GM12878 (cell line): ENCODE results near the gene HAND2. TPM values are rescaled to one million over a fixed set of nuclear protein-coding genes. Genes with fewer than 3 reads are reported as not detected.

Experiments
- ATAC-seq: fragments of 200-7000 bp; cut with Tn5 transposase; 3 replicates; pipeline ENCODE4 v1.9.1; 2020; ENCODE audit warnings: mild to moderate bottlenecking, moderate library complexity
- BruUV-seq: library from RNA; stranded (reverse); fragments of 400-500 nt; replicated peaks from 2 replicates; lab custom pipeline; 2021; lab: Mats Ljungman, UMichigan
- CTCF ChIA-PET: fragments of 300-600 bp; sonication (Branson Sonifier 250); formaldehyde crosslinking; extraction: SDS; loops from one replicate; lab custom pipeline; 2021; ENCODE audit warnings: inconsistent platforms; lab: Yijun Ruan, JAX
- POLR2A ChIA-PET: fragments of 350-600 bp; formaldehyde crosslinking; extraction: SDS; loops from one replicate; lab custom pipeline; 2021; ENCODE audit warnings: inconsistent platforms; lab: Charles Lee
- RAD21 ChIA-PET: fragments of 300-600 bp; sonication (Branson Sonifier 250); formaldehyde crosslinking; loops from one replicate; lab custom pipeline; 2023; ENCODE audit warnings: antibody characterized with exemption; ENCODE audit not compliant: unreplicated experiment; lab: Charles Lee
- SMC1A ChIA-PET: fragments of 300-600 bp; sonication (Branson Sonifier 250); formaldehyde crosslinking; loops from one replicate; lab custom pipeline; 2023; ENCODE audit not compliant: unreplicated experiment, uncharacterized antibody; lab: Charles Lee
- DNase-seq: peaks from one replicate; pipeline ENCODE4 v3.0.0-alpha.2; 2011; ENCODE audit warnings: low read depth, low spot score
- FAIRE-seq: peaks from 3 replicates; lab custom pipeline; 2011; peaks lifted over from hg19 to GRCh38; lab: Jason Lieb, UNC
- H2AFZ ChIP-seq: 2 replicates; pipeline ENCODE4 v1.6.0; 2011; ENCODE audit warnings: low read depth, low read length, control low read depth; ENCODE audit not compliant: control insufficient read depth
- H3K27ac ChIP-seq: 2 replicates; pipeline ENCODE4 v1.5.1; 2011; ENCODE audit warnings: control low read depth; ENCODE audit not compliant: control insufficient read depth, insufficient read depth
- H3K27me3 ChIP-seq, 2 experiments: replicated peaks in 1 of 2; 2 replicates each; pipeline versions ENCODE4 v1.6.0 to v1.6.1; 2011; ENCODE audit warnings: low read length in 1 of 2; ENCODE audit not compliant: control insufficient read depth in 2 of 2, insufficient read depth in 2 of 2
- H3K36me3 ChIP-seq, 2 experiments: 2 replicates each; pipeline ENCODE4 v1.5.1; 2011; ENCODE audit warnings: low read length in 1 of 2; ENCODE audit not compliant: control insufficient read depth in 2 of 2, insufficient read depth in 2 of 2
- H3K4me1 ChIP-seq: 2 replicates; pipeline ENCODE4 v1.6.1; 2011; ENCODE audit warnings: mild to moderate bottlenecking, low read length, moderate library complexity, mixed read lengths; ENCODE audit not compliant: control insufficient read depth, insufficient read depth
- H3K4me2 ChIP-seq: 2 replicates; pipeline ENCODE4 v1.6.0; 2011; ENCODE audit warnings: control low read depth; ENCODE audit not compliant: control insufficient read depth, insufficient read depth
- H3K4me3 ChIP-seq: fragments of 200-600 bp; sonication (generic); 2 replicates; pipeline ENCODE4 v1.5.1; 2016
- H3K79me2 ChIP-seq: 2 replicates; pipeline ENCODE4 v1.6.0; 2011; ENCODE audit warnings: low read length; ENCODE audit not compliant: control insufficient read depth, insufficient read depth
- H3K9ac ChIP-seq: 2 replicates; pipeline ENCODE4 v1.8.0; 2011; ENCODE audit warnings: low read length, control low read depth, mixed read lengths; ENCODE audit not compliant: control insufficient read depth, insufficient read depth
- H3K9me3 ChIP-seq: replicated peaks from 3 replicates; pipeline ENCODE4 v1.5.1; 2011; ENCODE audit warnings: mild to moderate bottlenecking, low read length; ENCODE audit not compliant: control insufficient read depth, insufficient read depth
- H4K20me1 ChIP-seq: 2 replicates; pipeline ENCODE4 v1.6.0; 2011; ENCODE audit not compliant: control insufficient read depth, insufficient read depth
- BCL11A ChIP-seq: IDR thresholded peaks from 2 replicates; pipeline ENCODE4 v1.6.1; 2011; ENCODE audit warnings: low read depth, low read length
- CEBPB ChIP-seq, 2 experiments: fragments of 150-350 bp in 1 of 2; IDR thresholded peaks; 2 replicates each; pipeline ENCODE4 v1.6.1; 2012 to 2014; ENCODE audit warnings: low read depth in 2 of 2, low read length in 2 of 2, borderline replicate concordance in 1 of 2, inconsistent platforms in 1 of 2
- CHD2 ChIP-seq: IDR thresholded peaks from 2 replicates; pipeline ENCODE4 v1.6.1; 2011; ENCODE audit warnings: low read depth, low read length, improper control_type of control experiment, borderline replicate concordance
- MYC ChIP-seq: IDR thresholded peaks from 2 replicates; pipeline ENCODE4 v1.6.1; 2011; ENCODE audit warnings: mild to moderate bottlenecking, low read length, moderate library complexity, inconsistent platforms; ENCODE audit not compliant: insufficient read depth, insufficient replicate concordance, insufficient read length, severe bottlenecking
- NR2C1 ChIP-seq: fragments of 450-650 bp; IDR thresholded peaks from 2 replicates; pipeline ENCODE4 v1.6.1; 2017; ENCODE audit warnings: antibody characterized with exemption, mild to moderate bottlenecking, moderate library complexity
- SMARCA5 ChIP-seq: fragments of 450-650 bp; IDR thresholded peaks from 2 replicates; pipeline ENCODE4 v1.6.1; 2017; ENCODE audit warnings: mild to moderate bottlenecking
- SMC3 ChIP-seq: IDR thresholded peaks from 2 replicates; pipeline ENCODE4 v1.6.1; 2011; ENCODE audit warnings: low read length, improper control_type of control experiment, borderline replicate concordance
- STAT1 ChIP-seq: fragments of 450-650 bp; conservative IDR thresholded peaks from 2 replicates; pipeline ENCODE4 v1.6.1; 2014; ENCODE audit warnings: antibody characterized with exemption, mild to moderate bottlenecking
- TCF12 ChIP-seq: IDR thresholded peaks from 2 replicates; pipeline ENCODE4 v1.6.1; 2011; ENCODE audit warnings: low read depth, mild to moderate bottlenecking, low read length
- WRNIP1 ChIP-seq: IDR thresholded peaks from 2 replicates; pipeline ENCODE4 v1.6.1; 2011; ENCODE audit warnings: low read depth, low read length, improper control_type of control experiment, borderline replicate concordance
- YBX1 ChIP-seq: fragments of 450-650 bp; IDR thresholded peaks from 2 replicates; pipeline ENCODE4 v1.6.1; 2016; ENCODE audit warnings: antibody characterized with exemption
- ZBED1 ChIP-seq: IDR thresholded peaks from 2 replicates; pipeline ENCODE4 v1.6.1; 2016; ENCODE audit warnings: borderline replicate concordance
- ZNF384 ChIP-seq: IDR thresholded peaks from 2 replicates; pipeline ENCODE4 v1.6.1; 2012; ENCODE audit warnings: low read depth, mild to moderate bottlenecking, low read length, improper control_type of control experiment, borderline replicate concordance
- WGBS: methylation state at CpG from one replicate; pipeline ENCODE4 v1.1.6; 2016; ENCODE audit warnings: low lambda C conversion rate; ENCODE audit not compliant: insufficient replicate concordance, insufficient coverage; ENCODE audit errors: missing lambda C conversion rate; 5-methylcytosine and 5-hydroxymethylcytosine counted together
- in situ Hi-C: fragments of 300-500 bp; cut with MboI; formaldehyde crosslinking; loops from 9 replicates; pipeline ENCODE4 v1.14.3; 2018; ENCODE audit warnings: mixed read lengths
- intact Hi-C: fragments of 100-400 bp; cut with micrococcal nuclease; formaldehyde crosslinking; loops from one replicate; pipeline ENCODE4 v1.14.2; 2022; ENCODE audit not compliant: unreplicated experiment
- polyA plus RNA-seq, 11 experiments: library from polyadenylated mRNA; depleted of rRNA in 4 of 11; unstranded in 6 of 11; stranded (reverse) in 5 of 11; fragments of >200 nt; fragmentation: Nextera tagmentation in 4 of 11; fragmentation: Illumina TruSeq in 1 of 11; extraction: Ambion mirVana in 4 of 11; extraction: Trizol in 1 of 11; gene quantifications; 1 replicate in 1 of 11; 2 replicates in 10 of 11; pipeline versions ENCODE4 v1.2.1 to v1.2.3, GENCODE V29; 2011 to 2016; ENCODE audit warnings: inconsistent platforms in 2 of 11, missing spikeins in 2 of 11, low read depth in 1 of 11
- total RNA-seq, 4 experiments: library from RNA; depleted of rRNA in 3 of 4; stranded (reverse); fragments of >200 nt in 3 of 4; fragmentation: Illumina TruSeq in 1 of 4; extraction: Trizol in 1 of 4; gene quantifications; 2 replicates each; pipeline versions ENCODE4 v1.2.1 to v1.2.3, GENCODE V29; 2013 to 2021
- TF ChIP-seq, protein P1 (sequence below): fragments of 450-650 bp; IDR thresholded peaks from 2 replicates; pipeline ENCODE4 v1.6.1; 2018; ENCODE audit warnings: borderline replicate concordance, mild to moderate bottlenecking; ENCODE audit not compliant: partially characterized antibody
- TF ChIP-seq, protein P2 (sequence below): fragments of 450-650 bp; IDR thresholded peaks from 2 replicates; pipeline ENCODE4 v1.6.1; 2017; ENCODE audit warnings: antibody characterized with exemption, mild to moderate bottlenecking, moderate library complexity

HAND2 gene
- total and polyA plus RNA-seq, 10 of the 15 experiments (the other 5 are each of a cell fraction or from before 2014, with no cell fraction given) = 0.09 TPM; not detected in 9

DNA sequence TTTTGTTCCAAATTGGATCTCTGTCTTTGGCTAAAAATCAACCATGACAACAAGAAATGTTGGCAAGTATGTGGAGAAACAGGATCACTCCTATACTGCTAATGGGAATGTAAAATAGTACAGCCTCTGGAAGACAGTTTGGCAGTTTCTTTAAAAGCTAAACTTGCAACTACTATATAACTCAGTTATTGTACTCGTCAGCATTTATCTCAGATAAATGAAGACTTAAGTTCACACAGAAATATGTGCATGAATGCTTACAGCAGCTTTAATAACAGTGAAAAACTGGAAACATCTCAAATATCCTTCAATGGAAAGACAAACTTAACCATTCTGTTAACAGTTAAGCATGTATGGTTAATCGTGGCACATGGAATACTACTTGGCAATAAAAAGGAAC is 15.4 kb upstream of the HAND2 start:
- no peaks in the 10 kb centered on the region for H3K79me2 ChIP-seq
- in situ Hi-C loops = no loop called here
- ChIA-PET RAD21 (no interaction called here), SMC1A (no interaction called here), POLR2A (no interaction called here), CTCF (no interaction called here)
- FAIRE-seq (no peak), ATAC-seq (no peak), DNase-seq (no peak)
- H3K27ac ChIP-seq = no peak overlapping the region
- no peaks in the 10 kb centered on the region for H3K9me3 ChIP-seq
- H3K27me3 ChIP-seq = no peaks in the 10 kb centered on the region; a peak in 1 of 4 replicates
- BruUV-seq = no TSS peak
- H4K20me1 ChIP-seq = no peaks in the 10 kb centered on the region
- 6% methylated on average over 2 of the region's 2 CpGs for WGBS
- no peak overlapping the region for H2AFZ ChIP-seq
- H3K9ac ChIP-seq = no peak overlapping the region
- intact Hi-C loops = no loop called here
- H3K4me3 ChIP-seq = no peak overlapping the region
- TF ChIP-seq CHD2 (no peak), ZNF384 (no peak), TCF12 (no peak), YBX1 (no peak), WRNIP1 (no peak), SMC3 (no peak), ZBED1 (no peak), BCL11A (no peak), MYC (no peak)
- no peak overlapping the region for H3K4me2 ChIP-seq
- H3K36me3 ChIP-seq = no peaks in the 10 kb centered on the region
- no peaks in the 10 kb centered on the region for H3K4me1 ChIP-seq

DNA sequence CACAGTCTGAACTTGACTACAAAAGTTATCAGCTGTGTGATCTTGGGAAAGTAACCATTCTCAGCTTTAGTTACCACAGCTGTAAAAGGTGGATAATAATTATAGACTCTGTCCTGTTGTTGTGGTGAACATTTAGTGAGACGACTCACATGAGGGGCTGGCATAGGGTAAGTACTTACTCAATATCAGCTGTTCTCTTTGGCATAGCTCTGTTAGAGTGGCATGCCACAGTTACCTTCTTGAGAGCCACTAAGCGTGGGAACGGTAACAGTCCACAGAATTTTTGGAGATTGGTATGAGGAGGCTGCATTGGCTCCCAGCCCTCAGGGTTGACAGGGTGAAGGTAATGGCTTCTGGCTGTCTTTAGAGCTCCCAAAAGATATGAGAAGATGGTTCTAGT is 13.2 kb upstream of the HAND2 start:
- in situ Hi-C loops (no loop called here), intact Hi-C loops (no loop called here)
- SMC1A ChIA-PET = no interaction called here
- ATAC-seq (no peak), DNase-seq (no peak), FAIRE-seq (no peak)
- RAD21 ChIA-PET = no interaction called here
- H3K27ac ChIP-seq = no peak overlapping the region
- POLR2A ChIA-PET = no interaction called here
- CTCF ChIA-PET = no interaction called here
- H3K4me1 ChIP-seq = no peaks in the 10 kb centered on the region
- H3K9ac ChIP-seq = no peak overlapping the region
- no peaks in the 10 kb centered on the region for H3K9me3 ChIP-seq
- peaks cover 2 to 9% of the 10 kb centered on the region in 2 experiments for H3K27me3 ChIP-seq
- H3K4me2 ChIP-seq = no peak overlapping the region
- H3K36me3 ChIP-seq = no peaks in the 10 kb centered on the region
- H3K4me3 ChIP-seq = no peak overlapping the region
- 64% methylated on average over 3 of the region's 3 CpGs for WGBS
- H2AFZ ChIP-seq = no peak overlapping the region
- no TSS peak for BruUV-seq
- no peaks in the 10 kb centered on the region for H4K20me1 ChIP-seq
- no peaks in the 10 kb centered on the region for H3K79me2 ChIP-seq
- TF ChIP-seq STAT1 = no peak
- TF ChIP-seq NR2C1 = no peak
- TF ChIP-seq, protein P1, sequence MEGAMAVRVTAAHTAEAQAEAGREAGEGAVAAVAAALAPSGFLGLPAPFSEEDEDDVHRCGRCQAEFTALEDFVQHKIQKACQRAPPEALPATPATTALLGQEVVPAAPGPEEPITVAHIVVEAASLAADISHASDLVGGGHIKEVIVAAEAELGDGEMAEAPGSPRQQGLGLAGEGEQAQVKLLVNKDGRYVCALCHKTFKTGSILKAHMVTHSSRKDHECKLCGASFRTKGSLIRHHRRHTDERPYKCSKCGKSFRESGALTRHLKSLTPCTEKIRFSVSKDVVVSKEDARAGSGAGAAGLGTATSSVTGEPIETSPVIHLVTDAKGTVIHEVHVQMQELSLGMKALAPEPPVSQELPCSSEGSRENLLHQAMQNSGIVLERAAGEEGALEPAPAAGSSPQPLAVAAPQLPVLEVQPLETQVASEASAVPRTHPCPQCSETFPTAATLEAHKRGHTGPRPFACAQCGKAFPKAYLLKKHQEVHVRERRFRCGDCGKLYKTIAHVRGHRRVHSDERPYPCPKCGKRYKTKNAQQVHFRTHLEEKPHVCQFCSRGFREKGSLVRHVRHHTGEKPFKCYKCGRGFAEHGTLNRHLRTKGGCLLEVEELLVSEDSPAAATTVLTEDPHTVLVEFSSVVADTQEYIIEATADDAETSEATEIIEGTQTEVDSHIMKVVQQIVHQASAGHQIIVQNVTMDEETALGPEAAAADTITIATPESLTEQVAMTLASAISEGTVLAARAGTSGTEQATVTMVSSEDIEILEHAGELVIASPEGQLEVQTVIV = no peak
- no peak for TF ChIP-seq SMARCA5
- no peak for TF ChIP-seq CEBPB (IDR thresholded peaks at IDR 0.05; ENCODE audit: borderline replicate concordance in 1 of 2, low read depth in 2 of 2, low read length in 2 of 2)
- TF ChIP-seq, protein P2, sequence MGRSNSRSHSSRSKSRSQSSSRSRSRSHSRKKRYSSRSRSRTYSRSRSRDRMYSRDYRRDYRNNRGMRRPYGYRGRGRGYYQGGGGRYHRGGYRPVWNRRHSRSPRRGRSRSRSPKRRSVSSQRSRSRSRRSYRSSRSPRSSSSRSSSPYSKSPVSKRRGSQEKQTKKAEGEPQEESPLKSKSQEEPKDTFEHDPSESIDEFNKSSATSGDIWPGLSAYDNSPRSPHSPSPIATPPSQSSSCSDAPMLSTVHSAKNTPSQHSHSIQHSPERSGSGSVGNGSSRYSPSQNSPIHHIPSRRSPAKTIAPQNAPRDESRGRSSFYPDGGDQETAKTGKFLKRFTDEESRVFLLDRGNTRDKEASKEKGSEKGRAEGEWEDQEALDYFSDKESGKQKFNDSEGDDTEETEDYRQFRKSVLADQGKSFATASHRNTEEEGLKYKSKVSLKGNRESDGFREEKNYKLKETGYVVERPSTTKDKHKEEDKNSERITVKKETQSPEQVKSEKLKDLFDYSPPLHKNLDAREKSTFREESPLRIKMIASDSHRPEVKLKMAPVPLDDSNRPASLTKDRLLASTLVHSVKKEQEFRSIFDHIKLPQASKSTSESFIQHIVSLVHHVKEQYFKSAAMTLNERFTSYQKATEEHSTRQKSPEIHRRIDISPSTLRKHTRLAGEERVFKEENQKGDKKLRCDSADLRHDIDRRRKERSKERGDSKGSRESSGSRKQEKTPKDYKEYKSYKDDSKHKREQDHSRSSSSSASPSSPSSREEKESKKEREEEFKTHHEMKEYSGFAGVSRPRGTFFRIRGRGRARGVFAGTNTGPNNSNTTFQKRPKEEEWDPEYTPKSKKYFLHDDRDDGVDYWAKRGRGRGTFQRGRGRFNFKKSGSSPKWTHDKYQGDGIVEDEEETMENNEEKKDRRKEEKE = no peak
